PC-9 (cell line): Measurements from ENCODE around the gene OR5H6. TPM values are rescaled to one million over a fixed set of nuclear protein-coding genes. Genes with fewer than 3 reads are reported as not detected.

ENCODE experiments used
- BruUV-seq: library from RNA; stranded (reverse); fragments of 400-500 nt; replicated peaks from 2 replicates; lab custom pipeline; 2021; lab: Mats Ljungman, UMichigan
- CTCF ChIA-PET: fragments of 300-600 bp; sonication (Branson Sonifier 250); formaldehyde crosslinking; loops from one replicate; lab custom pipeline; 2022; ENCODE audit warnings: antibody characterized with exemption; lab: Charles Lee
- POLR2A ChIA-PET: fragments of 300-600 bp; sonication (Branson Sonifier 250); formaldehyde crosslinking; loops from one replicate; lab custom pipeline; 2022; ENCODE audit warnings: antibody characterized with exemption; ENCODE audit not compliant: unreplicated experiment; lab: Charles Lee
- DNase-seq, 2 experiments: peaks; one replicate each; pipeline versions ENCODE4 v3.0.0 to v3.0.0-alpha.2; 2015 to 2022; ENCODE audit warnings: mixed read lengths in 1 of 2
- H2AFZ ChIP-seq: fragments of 200-600 bp; sonication (generic); 2 replicates; pipeline ENCODE4 v1.8.1; 2017; ENCODE audit warnings: antibody characterized with exemption
- H3F3A ChIP-seq: fragments of 200-600 bp; sonication (generic); 2 replicates; pipeline ENCODE4 v1.8.1; 2017; ENCODE audit warnings: antibody characterized with exemption, mild to moderate bottlenecking, low read depth; ENCODE audit not compliant: insufficient read depth
- H3K27ac ChIP-seq: fragments of 200-600 bp; sonication (generic); 2 replicates; pipeline ENCODE4 v1.6.1; 2016; ENCODE audit warnings: mixed run types
- H3K27me3 ChIP-seq: fragments of 200-600 bp; sonication (generic); 2 replicates; pipeline ENCODE4 v1.6.1; 2016; ENCODE audit warnings: low read depth, mixed run types; ENCODE audit not compliant: insufficient read depth
- H3K36me3 ChIP-seq: fragments of 200-600 bp; sonication (generic); 2 replicates; pipeline ENCODE4 v1.6.1; 2016; ENCODE audit warnings: low read depth, mixed run types
- H3K4me1 ChIP-seq: fragments of 200-600 bp; sonication (generic); replicated peaks from 2 replicates; pipeline ENCODE4 v1.6.1; 2016; ENCODE audit warnings: mixed run types; ENCODE audit not compliant: insufficient read depth
- H3K4me2 ChIP-seq: fragments of 200-600 bp; sonication (generic); 2 replicates; pipeline ENCODE4 v1.6.1; 2017; ENCODE audit warnings: mixed run types
- H3K4me3 ChIP-seq: fragments of 200-600 bp; sonication (generic); 2 replicates; pipeline ENCODE4 v1.6.1; 2016; ENCODE audit warnings: mixed run types
- H3K79me2 ChIP-seq: fragments of 200-600 bp; sonication (generic); 2 replicates; pipeline ENCODE4 v1.6.1; 2017; ENCODE audit warnings: low read depth, mixed run types
- H3K9me2 ChIP-seq: fragments of 200-600 bp; sonication (generic); 2 replicates; pipeline ENCODE4 v1.8.1; 2017; ENCODE audit warnings: mild to moderate bottlenecking; ENCODE audit not compliant: insufficient read depth
- H3K9me3 ChIP-seq: fragments of 200-600 bp; sonication (generic); 2 replicates; pipeline ENCODE4 v1.8.1; 2016; ENCODE audit warnings: low read depth; ENCODE audit not compliant: insufficient read depth
- H4K20me1 ChIP-seq: fragments of 200-600 bp; sonication (generic); 2 replicates; pipeline ENCODE4 v1.8.1; 2017; ENCODE audit not compliant: insufficient read depth
- CTCF ChIP-seq: fragments of 200-600 bp; sonication (generic); conservative IDR thresholded peaks from 2 replicates; pipeline ENCODE4 v1.6.1; 2017; ENCODE audit warnings: mixed run types, antibody characterized with exemption, mild to moderate bottlenecking, moderate library complexity
- EZH2 ChIP-seq: fragments of 200-600 bp; sonication (generic); IDR thresholded peaks from 2 replicates; pipeline ENCODE4 v1.8.0; 2017; ENCODE audit warnings: antibody characterized with exemption, low read depth
- intact Hi-C: fragments of 100-400 bp; cut with micrococcal nuclease; formaldehyde crosslinking; loops from one replicate; pipeline ENCODE4 v1.10.0; 2022; ENCODE audit not compliant: unreplicated experiment
- total RNA-seq: library from RNA; stranded (reverse); gene quantifications from 2 replicates; pipeline ENCODE4 v1.2.3, GENCODE V29; 2021

OR5H6 gene
- total RNA-seq, 1 experiment from 2014 or later = not detected

GRCh38 chr3:98290916-98291315 is 26.9 kb downstream of the OR5H6 start:
- Histone ChIP-seq H3K4me1 (no peaks in the 10 kb centered on the region), H3K9me3 (no peaks in the 10 kb centered on the region), H4K20me1 (no peaks in the 10 kb centered on the region), H3K9me2 (no peaks in the 10 kb centered on the region), H3K27ac (no peak overlapping the region), H3K79me2 (no peaks in the 10 kb centered on the region), H3F3A (no peaks in the 10 kb centered on the region), H3K4me2 (no peak overlapping the region), H3K27me3 (no peaks in the 10 kb centered on the region), H2AFZ (no peak overlapping the region), H3K36me3 (no peaks in the 10 kb centered on the region), H3K4me3 (no peak overlapping the region)
- no TSS peak for BruUV-seq
- TF ChIP-seq EZH2 = no peak
- TF ChIP-seq CTCF = no peak
- POLR2A ChIA-PET = no interaction called here
- intact Hi-C loops = no loop called here
- CTCF ChIA-PET = no interaction called here
- no peak for DNase-seq

- H3K79me2 ChIP-seq = no peaks in the 10 kb centered on the region
- no peak for DNase-seq
- no TSS peak for BruUV-seq
- POLR2A ChIA-PET = no interaction called here
- H3K36me3 ChIP-seq = no peaks in the 10 kb centered on the region
- H3K27ac ChIP-seq = no peak overlapping the region
- H3K9me2 ChIP-seq = no peaks in the 10 kb centered on the region
- no peaks in the 10 kb centered on the region for H3K27me3 ChIP-seq
- TF ChIP-seq EZH2 (no peak), CTCF (no peak)
- H3K4me3 ChIP-seq = no peak overlapping the region
- CTCF ChIA-PET = no interaction called here
- no peak overlapping the region for H2AFZ ChIP-seq
- no peak overlapping the region for H3K4me2 ChIP-seq
- no peaks in the 10 kb centered on the region for H3F3A ChIP-seq
- H3K9me3 ChIP-seq = no peaks in the 10 kb centered on the region
- intact Hi-C loops = no loop called here
- H4K20me1 ChIP-seq = no peaks in the 10 kb centered on the region
- H3K4me1 ChIP-seq = no peaks in the 10 kb centered on the region
Observed at GRCh38 chr3:98291332-98291957, 27.4 kb downstream of the OR5H6 start.

Other genes with a start within 250 kb of the OR5H6 start
- gene GABRR3, start 228.9 kb upstream of the OR5H6 start, total RNA-seq = not detected in 2 replicates
- gene OR5AC2, start 177.1 kb upstream of the OR5H6 start, total RNA-seq = not detected in 2 replicates
- not detected in 2 replicates for gene OR5H1, start 133.5 kb upstream of the OR5H6 start, total RNA-seq
- not detected in 2 replicates for gene OR5H14, start 116.8 kb upstream of the OR5H6 start, total RNA-seq
- not detected in 2 replicates for gene OR5H15, start 97.5 kb upstream of the OR5H6 start, total RNA-seq
- not detected in 2 replicates for gene OR5H2, start 18.3 kb downstream of the OR5H6 start, total RNA-seq
- gene OR5K4, start 89.6 kb downstream of the OR5H6 start, total RNA-seq = not detected in 2 replicates
- not detected in 2 replicates for gene OR5K3, start 126.4 kb downstream of the OR5H6 start, total RNA-seq
- gene OR5K1, start 199.0 kb downstream of the OR5H6 start, total RNA-seq = not detected in 2 replicates
- gene OR5K2, start 233.4 kb downstream of the OR5H6 start, total RNA-seq = not detected in 2 replicates